DMS53 treated with DMSO at 0.1 percent for 48 hours (cell line): Measurements from ENCODE around the gene RALGDS.

Source experiments
- DNase-seq: peaks from one replicate; lab custom pipeline; 2025; ENCODE audit not compliant: unreplicated experiment; lab: John Stamatoyannopoulos, UW

RALGDS gene

GRCh38 chr9:133137451-133138231 is 16.6 kb upstream of the RALGDS start:
- DNase-seq, result no peak

DNA sequence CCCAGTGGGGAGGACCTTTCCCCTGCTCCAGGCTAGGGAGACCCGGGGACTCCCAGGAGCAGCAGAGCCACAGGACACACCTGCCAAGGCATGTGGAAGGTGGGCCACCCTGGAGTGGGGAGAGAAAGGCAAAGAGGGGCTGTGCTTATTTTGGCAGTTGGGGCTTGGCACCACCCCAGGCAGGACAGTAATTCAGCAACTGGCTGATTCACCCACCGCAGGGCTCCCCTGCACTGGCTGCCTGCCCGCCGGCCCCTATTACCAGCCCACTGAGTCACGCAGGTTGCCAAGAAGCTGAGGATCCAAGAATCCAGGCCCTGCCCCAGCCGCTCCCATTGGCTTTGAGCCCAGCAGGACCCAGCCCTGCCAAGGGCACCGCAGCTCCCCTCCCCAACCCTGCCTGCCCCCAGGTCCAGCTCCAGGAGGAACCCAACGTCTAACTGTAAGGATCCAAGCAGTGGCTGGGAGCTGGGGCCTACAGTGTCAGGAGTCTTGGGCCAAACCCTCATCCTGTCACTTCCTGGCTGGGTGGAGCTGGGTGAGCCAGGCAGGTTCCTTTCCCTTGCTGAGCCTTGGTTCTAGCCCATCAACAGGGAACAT is 14.2 kb upstream of the RALGDS start:
- DNase-seq, result no peak

- no peak for DNase-seq
These were observed 13.5 kb upstream of the RALGDS start for GRCh38 chr9:133134388-133135145.

GRCh38 chr9:133133681-133134387 is 12.8 kb upstream of the RALGDS start:
- peak; percentile 97 for DNase-seq

GRCh38 chr9:133132174-133132573 is 11.1 kb upstream of the RALGDS start:
- no peak for DNase-seq

DNA sequence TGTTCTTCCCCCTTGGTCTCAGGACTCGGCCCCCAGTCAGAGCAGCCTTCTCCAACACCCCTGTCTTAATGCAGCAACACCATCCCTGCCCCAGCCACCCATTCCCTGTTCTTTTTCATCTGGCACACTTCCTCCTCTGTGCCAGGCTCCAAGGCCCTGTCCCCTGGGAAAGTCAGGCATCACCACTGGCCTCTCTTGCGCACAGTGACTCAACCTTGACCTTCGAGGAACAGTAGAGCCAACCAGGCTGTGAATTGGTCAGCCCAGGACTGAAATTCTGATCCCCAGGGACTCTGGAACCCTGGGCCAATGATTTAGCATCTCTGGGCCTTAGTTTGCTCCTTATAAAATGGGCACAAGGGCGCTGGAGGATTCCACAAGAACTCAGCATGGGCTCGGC is 10.5 kb upstream of the RALGDS start:
- no peak for DNase-seq

GRCh38 chr9:133130685-133131244 is 9.7 kb upstream of the RALGDS start:
- no peak for DNase-seq

- DNase-seq, result no peak
These were observed 8.2 kb upstream of the RALGDS start for GRCh38 chr9:133129001-133129795.

DNA sequence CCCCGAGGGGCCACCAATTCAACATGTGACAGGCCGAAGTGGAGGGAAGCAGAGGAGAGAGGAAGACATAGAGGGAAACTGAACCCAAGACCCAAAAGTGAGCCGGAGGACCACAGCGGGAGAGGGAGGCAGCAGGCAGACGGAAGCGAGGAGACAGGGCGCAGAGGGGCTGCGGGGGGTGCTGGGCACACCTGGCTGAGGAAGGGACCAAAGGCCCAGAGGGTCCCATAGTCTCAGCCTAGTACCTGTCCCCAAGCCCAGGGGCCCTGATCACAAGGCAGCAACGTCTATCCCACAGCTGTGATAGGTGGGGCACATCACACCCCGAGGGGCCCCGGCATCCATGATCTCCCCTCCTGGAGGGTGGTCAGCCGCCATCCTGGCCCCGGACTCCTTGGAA is 7.1 kb upstream of the RALGDS start:
- DNase-seq, result no peak

DNA sequence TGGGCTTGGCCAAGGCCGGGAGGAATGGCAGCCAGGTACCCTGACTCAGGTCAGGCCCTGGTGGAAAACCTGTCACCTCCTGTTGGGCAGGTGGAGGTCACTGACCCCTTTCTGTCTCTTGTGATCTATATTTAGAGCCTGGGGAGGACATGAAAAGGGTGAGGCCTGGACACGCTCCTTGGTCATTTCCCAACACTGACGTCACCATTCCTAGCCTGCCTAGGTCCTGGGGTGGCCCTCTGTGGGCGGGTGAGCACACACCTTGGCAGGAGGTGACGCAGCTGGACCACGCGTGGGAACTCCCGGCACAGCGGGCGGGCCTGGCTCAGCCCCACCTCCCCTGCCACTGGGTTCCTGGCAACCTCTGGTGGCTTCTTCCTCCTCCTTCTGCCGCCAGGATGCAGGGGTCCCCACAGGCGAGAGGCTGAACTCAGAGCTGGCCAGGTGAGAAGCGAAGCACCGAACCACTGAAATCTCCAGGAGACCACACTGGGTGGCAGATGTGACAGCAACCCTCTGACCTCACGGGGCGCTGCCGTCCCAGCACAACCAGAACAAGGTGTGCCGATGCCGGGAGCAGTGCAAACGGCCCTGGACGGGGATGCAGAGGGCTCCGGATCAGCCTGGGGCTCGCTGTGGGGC is 6.4 kb upstream of the RALGDS start:
- DNase-seq, result no peak

DNA sequence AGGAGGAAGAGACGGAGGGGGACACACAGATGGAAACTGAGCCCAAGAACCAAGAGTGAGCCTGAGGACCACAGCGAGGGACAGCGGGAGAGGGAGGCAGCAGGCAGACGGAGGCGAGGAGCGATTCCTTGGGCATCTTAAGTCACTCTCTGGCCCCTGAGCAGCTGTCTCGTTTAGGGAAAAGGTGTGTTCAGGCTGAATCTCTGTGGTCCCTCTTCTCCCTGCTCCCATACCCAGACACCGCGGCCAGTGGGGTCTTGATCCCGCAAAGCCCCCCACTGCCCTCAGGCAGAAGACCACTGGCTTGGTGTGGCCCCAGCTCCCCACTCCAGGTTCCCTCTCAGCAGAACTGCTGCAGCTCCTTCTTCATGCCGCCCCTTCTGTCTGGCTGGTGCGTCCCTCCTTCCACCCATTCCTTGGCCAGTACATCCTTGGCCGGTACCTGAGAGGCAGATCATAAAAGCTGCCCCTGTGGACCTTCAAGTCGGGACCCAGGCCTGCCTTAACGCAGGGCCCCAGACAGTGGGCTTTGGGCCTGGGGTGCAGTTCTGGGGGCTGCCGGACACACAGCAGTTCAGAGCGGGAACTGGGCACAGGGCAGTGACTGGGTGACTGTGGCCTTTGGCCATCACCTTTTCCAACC is 5.8 kb upstream of the RALGDS start:
- DNase-seq, result no peak

- no peak for DNase-seq
These were observed 5.1 kb upstream of the RALGDS start for GRCh38 chr9:133125941-133126696.

- DNase-seq, result no peak
These were observed 3.9 kb upstream of the RALGDS start for GRCh38 chr9:133124907-133125275.

- DNase-seq, result no peak
These were observed 3.3 kb upstream of the RALGDS start for GRCh38 chr9:133124123-133124906.

- no peak for DNase-seq
These were observed 2.0 kb upstream of the RALGDS start for GRCh38 chr9:133122935-133123611.

DNA sequence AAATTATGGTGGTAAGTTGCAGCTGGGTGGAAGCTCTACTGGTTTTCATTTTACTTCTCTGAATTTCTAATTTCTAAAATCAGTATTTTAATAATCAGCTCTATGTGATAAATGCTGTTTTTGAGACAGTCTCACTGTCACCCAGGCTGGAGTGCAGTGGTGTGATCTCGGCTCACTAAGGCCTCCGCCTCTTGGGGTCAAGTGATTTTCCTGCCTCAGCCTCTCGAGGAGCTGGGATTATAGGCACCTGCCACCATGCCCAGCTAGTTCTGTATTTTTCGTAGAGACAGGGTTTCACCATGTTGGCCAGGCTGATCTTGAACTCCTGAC is 1.5 kb upstream of the RALGDS start:
- DNase-seq, result no peak

DNA sequence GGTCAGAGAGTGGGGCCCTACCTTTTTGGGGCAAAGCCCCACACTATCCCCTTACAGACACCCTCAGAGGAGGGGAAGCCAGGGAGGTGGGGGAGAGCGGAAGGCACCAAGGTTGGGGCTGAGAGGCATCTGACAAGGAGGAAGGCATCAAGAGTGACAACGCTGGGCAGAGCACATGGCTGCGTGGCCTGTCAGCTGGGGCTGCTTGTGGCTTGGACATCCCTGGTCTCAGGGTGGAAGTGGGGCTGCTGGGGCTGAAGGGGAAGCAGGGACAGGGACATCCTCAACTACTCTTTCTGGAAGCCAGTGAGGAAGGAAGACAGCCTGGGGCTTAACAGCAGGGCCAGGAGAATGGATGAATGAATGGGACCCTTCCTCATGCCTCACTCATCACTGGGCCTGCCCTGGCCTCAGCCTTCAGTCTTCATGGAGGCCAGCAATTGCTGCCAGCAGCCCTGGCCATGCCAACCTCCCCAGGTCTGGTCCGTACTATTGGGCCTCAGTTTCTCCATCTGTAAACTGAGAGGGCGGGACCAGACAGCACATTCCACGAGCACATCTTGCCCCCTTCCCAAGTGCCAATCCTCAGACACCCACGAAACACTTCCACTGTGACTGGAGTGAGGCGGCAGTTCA is 993 bp upstream of the RALGDS start:
- DNase-seq, result no peak
